Activated CD4-positive, alpha-beta T cell treated with anti-CD3 and anti-CD28 coated beads, Interleukin-2, amount 50 U/mL, for 24 hours (primary cell): Measurements from ENCODE around the gene SLC14A1.
A peak's percentile ranks its signal among the peaks of the same experiment; 100 is the strongest.

ENCODE experiments used
- DNase-seq, 2 donors: peaks; one replicate each; pipeline ENCODE4 v3.0.0-alpha.2; 2020; ENCODE audit warnings: low read depth in 1 of 2, low spot score in 1 of 2

Gene SLC14A1

DNA sequence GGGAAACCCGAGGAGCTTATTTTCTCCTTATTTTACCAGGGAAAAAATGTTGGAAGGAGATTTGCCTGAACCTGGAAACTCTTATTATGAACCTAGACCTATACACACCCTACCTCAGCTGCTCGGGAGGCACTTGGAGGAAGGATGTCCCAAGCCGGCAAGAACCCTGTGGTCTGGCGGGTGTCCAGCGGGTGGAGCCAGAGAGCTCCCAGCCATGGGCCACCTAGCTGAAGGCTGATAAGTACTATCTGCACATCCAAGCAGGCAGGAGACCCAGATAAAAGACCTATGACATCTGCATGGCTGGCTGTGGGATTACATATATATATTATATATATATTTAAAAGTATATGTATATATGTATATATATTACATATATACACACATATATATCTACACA lies 1.1 kb upstream of the SLC14A1 start:
- DNase-seq: peak; percentile 42 to 54

DNA sequence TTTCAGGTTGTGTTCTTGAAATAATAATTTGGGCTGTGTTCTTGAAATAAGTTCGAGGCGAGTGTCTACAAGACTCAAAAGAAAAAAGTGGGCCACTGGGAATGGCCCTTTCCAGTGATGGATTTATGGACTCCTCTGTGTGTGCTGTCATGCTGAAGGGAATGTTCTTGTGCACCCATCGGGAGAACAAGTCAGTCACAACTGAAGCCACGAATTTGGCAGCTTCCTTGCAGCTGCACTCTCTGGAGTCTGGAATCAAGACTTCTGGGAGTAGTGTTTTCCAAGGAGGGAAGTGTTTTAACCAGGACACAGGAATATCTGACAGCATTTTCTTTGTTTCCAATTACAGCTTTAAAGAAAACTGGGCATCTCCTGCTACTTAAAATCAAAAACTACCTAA lies 620 bp downstream of the SLC14A1 start:
- DNase-seq: no peak

DNA sequence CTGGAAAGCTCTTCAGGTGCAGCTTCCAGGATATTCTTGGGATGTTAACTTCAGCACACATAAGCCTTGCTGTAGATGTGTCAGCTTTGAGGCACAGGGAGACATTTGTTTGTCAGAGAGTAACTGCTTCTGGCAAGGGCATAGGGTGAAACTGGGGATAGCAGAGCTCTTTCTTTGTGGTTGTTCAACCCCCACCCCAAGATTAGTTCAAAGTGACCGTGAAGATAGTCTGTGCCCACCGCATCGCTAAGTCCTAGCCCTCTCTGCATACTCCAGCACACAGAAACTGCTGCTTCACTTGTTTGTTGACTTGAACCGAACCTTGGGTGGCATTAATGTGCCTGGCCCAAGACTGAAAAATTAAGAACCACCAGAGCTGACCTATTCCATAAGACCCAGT lies 1.4 kb downstream of the SLC14A1 start:
- no peak for DNase-seq

DNA sequence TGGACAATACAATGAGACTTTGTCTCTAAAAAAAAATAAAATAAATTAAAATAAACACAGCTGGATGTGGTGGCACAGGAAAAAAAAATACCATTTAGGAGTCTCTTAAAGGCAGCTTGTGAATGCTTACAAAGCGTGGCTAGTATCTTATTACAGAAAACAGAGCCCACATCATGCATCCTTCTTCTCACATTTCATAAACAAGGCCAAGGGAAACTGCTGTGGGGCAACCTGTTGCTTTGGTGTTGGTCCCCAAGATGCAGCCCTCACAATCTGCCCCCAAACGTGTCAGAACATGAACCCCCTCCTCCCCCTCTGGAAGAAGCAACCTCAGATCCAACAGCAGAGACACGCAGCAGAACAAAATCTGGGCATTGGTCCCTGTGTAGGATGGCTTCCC lies 2.6 kb downstream of the SLC14A1 start:
- DNase-seq: no peak

DNA sequence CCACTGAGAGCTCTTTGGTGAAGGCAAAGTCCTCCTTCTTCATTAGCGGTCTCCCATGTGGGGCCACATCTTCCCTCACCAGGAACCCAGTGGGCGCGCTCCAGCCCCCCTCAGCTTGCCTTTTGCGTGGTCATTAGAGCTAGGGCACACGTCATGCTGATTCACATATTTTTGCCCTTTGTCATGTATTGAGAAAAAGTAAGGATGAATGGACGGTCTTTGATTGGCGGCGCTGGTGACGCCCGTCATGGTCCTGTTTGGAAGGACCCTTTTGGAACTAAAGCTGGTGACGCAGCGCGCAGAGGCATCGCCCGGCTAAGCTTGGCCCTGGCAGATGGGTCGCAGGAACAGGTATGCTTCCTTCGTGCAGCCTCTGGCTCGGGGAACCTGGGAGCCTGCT lies 3.1 kb downstream of the SLC14A1 start:
- no peak for DNase-seq

DNA sequence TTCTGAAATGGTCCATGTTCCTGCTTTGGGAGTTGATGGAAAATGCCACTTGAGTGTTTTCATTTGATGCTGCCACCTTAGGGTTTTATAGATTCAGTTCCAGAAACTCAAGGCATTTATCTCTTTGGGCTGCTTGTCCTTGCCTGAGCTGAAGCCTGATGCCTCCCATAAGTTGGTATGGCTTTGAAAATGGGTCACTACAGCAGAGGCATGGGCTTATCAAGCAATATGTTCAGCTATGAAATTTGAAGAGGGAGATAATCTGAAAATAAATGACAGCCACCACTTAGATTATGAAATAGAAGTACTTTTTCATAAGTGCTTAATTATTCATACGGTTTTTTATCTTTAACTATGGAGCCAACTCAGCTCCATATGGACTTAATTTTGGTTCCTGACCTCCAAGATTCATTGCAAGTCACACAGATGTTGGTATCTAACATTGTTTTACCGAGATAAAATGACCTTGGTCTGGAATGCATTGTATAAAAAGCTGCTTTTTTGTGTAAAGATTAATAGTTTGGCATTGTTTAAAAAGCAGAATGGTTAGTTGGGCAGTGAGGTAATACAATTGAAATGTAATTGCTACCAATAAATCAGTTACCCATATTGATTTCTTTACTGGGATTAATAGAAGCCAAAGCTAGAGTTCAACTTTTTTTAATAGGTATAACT lies 4.5 kb downstream of the SLC14A1 start:
- DNase-seq: no peak

DNA sequence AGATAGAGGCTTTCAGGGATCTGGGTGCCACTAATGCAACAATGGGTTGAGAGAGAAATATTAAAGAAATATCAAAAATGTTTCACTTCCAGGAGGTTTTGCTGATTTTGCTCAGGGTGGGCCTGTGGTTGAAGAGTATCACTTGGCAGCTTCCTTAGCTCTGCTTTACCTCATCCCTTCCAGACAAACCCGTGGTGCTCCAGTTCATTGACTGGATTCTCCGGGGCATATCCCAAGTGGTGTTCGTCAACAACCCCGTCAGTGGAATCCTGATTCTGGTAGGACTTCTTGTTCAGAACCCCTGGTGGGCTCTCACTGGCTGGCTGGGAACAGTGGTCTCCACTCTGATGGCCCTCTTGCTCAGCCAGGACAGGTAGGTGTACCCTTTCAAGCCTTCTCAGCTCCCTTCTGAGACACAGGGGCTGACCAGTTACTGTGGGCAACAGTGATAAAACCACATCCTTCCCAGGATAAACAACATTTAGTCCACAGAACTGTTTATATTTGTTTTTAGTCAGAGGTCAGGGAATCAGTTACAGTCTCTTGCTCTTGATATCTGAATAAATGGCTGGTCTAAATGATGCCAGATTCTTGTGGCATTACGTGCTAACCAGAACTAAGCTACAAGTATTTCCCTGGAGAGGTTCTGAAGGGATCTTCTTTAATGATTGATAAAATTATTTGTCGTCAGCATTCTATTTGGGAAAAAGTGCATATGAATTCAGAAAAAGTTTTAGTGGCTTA lies 7.0 kb downstream of the SLC14A1 start:
- no peak for DNase-seq

DNA sequence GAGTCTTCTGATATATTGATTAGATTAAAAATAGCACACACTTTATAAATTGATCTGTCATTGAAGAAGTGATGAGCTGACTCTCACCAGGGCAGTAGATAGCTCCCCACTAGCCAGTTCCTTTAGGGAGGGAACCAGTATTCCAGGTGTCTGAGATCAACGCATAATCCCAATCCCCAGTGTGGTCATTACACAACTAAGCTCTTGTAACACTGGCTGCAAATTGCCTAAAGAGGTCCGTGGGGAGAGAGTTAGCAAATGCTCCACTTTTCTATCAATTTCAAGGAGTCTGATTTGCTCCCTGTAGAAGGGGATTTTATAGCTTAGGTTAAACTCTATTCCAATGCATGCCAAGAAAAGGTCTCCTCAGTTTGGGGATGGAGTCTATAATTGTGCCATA lies 7.7 kb downstream of the SLC14A1 start:
- no peak for DNase-seq

DNA sequence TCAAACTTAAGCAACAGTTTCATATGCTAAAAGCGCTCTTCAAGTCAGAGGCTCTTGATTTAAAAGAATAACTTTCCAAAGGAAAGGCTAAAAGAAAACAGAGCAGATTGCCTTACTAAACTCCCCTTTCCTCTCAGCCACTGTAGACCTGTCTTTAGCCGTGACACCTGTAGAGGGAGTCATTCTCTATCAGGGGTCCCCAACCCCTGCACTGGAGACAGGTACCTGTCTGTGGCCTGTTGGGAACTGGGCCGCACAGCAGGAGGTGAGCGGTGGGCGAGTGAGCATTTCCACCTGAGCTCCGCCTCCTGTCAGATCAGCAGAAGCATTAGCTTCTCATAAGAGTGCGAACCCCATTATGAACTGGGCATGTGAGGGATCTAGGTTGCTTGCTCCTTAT lies 9.6 kb downstream of the SLC14A1 start:
- DNase-seq: no peak

DNA sequence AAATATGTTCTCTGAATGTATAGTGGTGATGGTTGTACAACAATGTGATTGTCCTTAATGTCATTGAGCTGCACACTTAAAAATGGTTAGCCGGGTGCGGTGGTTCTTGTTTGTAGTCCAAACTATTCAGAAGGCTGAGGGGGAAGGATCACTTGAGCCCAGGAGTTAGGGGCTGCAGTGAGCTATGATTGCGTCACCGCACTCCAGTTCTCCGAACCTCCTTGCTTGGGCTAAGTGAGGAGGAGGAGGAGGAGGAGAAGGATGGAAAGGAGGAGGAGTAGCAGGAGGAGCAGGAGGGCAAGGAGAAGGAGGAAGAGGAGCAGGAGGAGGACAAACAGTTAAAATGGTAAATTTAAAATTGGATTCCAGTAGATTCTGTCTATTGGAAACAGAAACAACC lies 10.5 kb downstream of the SLC14A1 start:
- DNase-seq: no peak

DNA sequence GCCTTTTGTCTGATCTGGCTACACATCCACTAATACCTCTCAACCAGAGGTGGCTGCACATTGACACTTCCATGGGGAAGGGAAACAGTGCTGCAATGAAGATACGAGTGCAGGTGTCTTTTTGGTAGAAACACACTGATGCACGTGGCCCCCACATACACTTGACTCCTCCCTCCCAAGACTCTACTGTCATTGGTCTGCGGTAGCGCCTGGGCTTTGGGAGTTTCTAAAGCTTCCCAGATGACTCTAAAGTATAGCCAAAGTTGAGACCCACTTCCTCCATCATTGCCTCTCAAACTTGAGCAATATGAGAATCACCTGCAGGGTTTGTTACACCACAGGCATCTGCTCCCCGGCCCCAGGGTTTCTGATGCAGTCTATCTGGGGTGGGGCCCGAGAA lies 11.0 kb downstream of the SLC14A1 start:
- DNase-seq: no peak

DNA sequence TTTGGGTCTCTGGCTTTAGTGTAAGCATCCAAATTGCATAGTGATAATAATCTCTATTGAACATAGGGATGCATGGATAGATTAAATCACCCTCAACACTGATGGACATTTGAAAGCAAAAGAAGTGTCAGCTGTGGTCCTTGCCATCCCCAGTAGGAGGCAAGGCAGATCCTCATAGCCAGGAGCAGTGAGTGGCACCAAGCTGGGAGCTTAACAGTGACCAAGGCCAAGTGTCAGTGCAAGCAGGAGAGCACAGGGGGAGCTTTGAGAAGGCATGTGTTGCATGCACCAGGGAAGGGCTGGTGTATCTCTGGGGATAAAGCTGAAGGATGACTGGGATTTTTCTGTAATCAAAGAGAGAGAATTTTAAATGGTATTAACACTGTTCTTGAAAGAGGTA lies 14.7 kb downstream of the SLC14A1 start:
- no peak for DNase-seq

DNA sequence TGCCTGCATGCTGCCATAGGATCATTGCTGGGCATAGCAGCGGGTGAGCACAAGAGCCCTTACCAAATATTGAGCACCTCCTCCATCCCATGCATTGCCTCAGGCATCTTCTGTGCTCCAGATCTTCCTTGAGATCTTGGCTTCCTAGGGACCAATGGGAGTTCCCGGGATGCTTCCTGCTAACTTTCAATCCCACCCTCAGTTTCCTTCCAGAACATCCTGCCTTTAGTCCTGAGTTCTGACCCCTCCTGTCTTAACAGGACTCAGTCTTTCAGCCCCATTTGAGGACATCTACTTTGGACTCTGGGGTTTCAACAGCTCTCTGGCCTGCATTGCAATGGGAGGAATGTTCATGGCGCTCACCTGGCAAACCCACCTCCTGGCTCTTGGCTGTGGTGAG lies 15.3 kb downstream of the SLC14A1 start:
- DNase-seq: no peak

DNA sequence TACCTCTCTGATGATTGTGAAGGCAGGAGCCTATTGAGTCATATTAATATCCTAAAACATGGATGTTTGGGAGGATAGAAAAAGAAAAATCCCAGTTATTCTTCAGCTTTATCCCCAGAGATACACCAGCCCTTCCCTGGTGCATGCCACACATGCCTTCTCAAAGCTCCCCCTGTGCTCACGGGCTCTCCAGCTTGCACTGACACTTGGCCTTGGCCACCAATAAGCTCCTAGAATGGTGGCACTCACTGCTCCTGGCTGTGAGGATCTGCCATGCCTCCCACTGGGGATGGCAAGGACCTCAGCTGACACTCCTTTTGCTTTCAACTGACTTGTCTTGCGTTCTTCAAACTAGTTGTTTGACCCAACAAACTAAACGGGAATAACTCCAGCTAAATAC lies 15.9 kb downstream of the SLC14A1 start:
- DNase-seq: no peak

DNA sequence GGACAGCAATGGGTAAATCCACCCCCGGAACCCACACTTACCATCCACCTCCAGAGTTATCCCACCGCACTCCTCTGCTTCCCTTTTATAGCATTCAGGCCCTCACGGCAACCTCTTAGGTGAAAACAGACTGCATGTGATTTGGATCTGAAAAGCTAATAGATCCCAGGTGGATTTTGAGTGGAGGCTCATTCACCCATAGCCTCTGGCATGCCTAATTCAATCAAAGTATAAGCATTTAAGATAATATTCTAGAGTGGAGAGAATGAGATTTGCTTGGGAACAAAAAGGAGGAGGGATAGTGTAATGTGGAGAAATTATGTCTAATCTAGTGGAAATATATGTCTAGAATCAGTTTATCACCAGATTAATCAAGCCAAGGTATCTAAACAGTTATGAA lies 17.1 kb downstream of the SLC14A1 start:
- no peak for DNase-seq

DNA sequence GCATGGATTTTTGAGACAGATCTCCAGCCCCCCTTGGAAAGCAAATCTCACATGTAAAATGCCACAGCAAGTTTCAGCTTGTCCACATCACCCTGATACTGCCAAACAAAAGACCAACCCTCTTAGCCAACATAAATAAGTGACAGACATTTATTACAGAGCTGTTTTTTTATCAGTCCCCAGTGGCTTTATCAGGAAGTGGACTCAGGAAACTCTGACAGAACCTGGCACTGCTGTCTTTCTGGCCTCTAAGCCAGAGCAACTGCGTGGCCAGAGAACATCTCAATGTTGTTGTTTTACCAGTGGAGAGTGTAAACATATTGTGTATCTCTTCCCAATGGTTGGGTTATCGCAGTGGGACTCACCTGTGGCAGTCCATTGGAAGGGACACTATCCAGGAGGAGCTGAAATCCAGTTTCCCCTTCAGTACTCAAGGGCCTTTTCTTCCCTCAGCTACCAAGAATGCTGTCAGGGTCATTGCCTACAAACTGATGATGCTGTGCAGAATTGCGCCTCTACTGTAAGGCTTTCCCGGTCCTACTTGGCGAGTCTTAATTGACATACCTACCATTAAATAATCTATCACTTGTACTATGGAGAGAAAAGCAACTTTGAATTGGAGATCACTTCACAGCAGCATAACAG lies 22.0 kb downstream of the SLC14A1 start:
- DNase-seq: no peak

DNA sequence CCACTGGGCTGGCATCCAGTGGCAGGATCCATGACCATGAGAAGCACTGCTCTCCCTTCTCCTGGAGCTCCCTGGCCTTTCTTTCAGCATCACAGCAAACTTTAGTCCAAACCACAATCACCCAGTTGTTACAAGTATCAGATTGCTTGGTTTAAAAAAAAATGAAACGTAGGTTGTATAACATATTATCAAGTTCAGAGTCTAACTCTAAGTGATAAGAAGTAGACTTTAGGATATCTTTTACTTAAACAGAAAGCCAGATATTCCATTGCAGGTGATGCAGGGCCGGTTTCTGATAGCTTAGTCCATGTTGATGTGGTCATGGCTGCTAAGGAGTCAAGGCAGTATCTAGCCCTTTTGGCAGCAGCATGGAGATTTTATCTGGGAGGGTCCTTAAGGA lies 24.5 kb downstream of the SLC14A1 start:
- no peak for DNase-seq

DNA sequence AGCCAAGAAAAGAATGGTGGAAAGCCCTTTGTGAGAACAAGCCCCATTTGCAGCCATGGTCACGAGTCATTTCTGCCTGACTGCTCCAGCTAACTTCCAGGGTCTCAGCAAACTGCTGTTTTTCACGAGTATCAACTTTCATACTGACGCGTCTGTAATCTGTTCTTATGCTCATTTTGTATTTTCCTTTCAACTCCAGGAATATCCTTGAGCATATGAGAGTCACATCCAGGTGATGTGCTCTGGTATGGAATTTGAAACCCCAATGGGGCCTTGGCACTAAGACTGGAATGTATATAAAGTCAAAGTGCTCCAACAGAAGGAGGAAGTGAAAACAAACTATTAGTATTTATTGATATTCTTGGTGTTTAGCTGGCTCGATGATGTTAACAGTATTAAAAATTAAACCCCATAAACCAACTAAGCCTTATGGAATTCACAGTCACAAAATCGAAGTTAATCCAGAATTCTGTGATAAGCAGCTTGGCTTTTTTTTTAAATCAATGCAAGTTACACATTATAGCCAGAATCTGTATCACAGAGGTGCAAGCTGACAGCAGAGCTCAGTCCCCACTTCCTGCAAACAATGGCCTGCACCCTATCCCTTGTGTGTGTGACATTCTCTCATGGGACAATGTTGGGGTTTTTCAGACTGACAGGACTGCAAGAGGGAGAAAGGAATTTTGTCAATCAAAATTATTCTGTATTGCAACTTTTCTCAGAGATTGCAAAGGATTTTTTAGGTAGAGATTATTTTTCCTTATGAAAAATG lies 26.1 kb downstream of the SLC14A1 start:
- DNase-seq: no peak

DNA sequence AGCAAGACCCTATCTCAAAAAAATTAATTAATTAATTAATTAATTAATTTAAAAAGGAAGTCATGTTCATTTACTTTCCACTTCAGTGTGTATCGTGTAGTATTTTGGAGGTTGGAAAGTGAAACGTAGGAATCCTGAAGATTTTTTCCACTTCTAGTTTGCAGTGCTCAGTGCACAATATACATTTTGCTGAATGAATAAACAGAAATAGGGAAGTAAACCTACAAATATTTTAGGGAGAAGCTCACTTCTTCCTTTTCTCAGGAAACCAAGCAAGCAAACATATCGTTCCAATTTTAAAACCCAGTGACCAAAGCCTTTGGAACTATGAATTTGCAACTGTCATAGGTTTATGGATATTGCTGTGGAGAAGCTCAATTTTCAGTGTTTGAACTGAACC lies 27.8 kb downstream of the SLC14A1 start:
- DNase-seq: no peak

DNA sequence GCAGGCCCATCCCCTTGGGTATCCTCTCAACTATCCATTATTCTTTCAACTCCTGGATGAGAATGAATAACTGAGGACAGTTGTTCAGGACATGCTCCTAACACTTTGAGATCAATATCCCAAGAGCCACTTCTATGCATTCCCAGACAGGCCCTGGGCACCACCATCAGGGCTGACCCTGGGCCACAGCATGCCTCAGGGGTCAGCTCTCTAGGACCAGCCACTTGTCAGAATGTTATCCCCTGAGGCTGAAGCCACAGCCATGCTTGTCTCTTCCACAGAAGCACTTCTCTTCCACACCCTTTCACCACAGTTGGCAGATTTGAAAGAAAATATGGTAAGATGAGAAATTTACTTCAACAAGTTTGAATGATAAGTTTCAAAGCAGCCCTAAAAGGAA lies 28.7 kb downstream of the SLC14A1 start:
- no peak for DNase-seq

DNA sequence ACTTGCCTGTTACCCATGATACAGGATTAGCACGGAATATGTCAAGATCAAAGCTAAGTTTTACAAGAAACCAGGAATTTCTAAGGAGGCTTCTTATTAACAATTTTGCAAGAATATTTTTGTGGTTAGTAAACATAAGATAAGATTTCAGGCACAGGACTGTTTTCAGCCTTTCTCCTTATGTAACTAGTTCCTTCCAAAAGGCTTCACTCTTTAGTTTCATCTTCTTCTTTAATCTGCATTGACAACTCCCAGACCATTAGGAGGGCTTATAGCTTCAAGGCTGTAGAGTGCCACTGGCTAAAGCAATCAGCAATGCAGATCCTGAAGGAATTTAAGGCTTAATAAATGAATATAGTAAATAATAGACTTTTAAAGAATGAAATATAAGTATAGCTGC lies 29.3 kb downstream of the SLC14A1 start:
- no peak for DNase-seq

DNA sequence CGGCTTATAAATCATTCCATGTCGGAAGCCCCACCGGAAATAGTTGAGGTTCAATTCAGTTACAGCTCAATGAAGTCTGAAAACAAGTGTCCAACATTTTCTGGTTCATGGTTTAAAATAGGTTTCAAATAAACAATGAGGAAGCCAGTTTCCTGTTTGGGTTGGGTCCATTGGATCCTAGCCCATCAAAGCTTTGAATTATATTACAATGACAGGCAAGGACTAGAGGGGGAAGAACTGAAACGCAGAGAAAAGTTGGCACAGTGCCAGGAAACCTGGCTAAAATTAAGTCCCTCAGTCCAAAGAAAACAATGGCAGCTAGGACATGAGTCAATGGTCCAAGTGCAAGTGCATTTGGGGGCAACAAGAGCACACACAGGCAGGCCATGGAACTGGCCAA lies 32.0 kb downstream of the SLC14A1 start:
- no peak for DNase-seq
